ENCODE data around the gene CELA2A. TPM values are rescaled to one million over a fixed set of nuclear protein-coding genes. Genes with fewer than 3 reads are reported as not detected.

The CELA2A gene
- polyA plus RNA-seq, 1 of the 3 experiments (the other 2 are of a cell fraction): not detected

- POLR2A ChIA-PET: no interaction called here
- Histone ChIP-seq H3K4me1 (ENCODE audit: control insufficient read depth in 1 of 2, insufficient read depth in 2 of 2, low read depth in 1 of 2, low read length in 1 of 2) (no peaks in the 10 kb centered on the region), H3K9me2 (no peaks in the 10 kb centered on the region), H2AFZ (ENCODE audit: low read depth) (no peak overlapping the region), H3K79me2 (ENCODE audit: insufficient read depth) (no peaks in the 10 kb centered on the region), H3F3A (replicated peaks; ENCODE audit: insufficient read depth) (peaks cover 3% of the 10 kb centered on the region), H3K27ac (ENCODE audit: low read depth in 2 of 2, low read length in 1 of 2) (no peak overlapping the region), H3K36me3 (replicated peaks in 1 of 2; ENCODE audit: control insufficient read depth in 1 of 2, insufficient read depth in 2 of 2, low read length in 1 of 2) (peaks cover 0 to 2% of the 10 kb centered on the region in 2 experiments), H3K4me3 (ENCODE audit: low read depth in 2 of 2, low read length in 1 of 2) (no peak overlapping the region), H3K4me2 (no peak overlapping the region), H4K20me1 (ENCODE audit: insufficient read depth) (no peaks in the 10 kb centered on the region), H3K9ac (no peak overlapping the region), H3K9me3 (no peaks in the 10 kb centered on the region), H3K27me3 (ENCODE audit: insufficient read depth) (no peaks in the 10 kb centered on the region)
- TF ChIP-seq RAD21 (IDR thresholded peaks at IDR 0.05; ENCODE audit: low read length) (no peak), GATA2 (CRISPR knock-in tag; IDR thresholded peaks at IDR 0.05) (no peak), RFX5 (IDR thresholded peaks at IDR 0.05; ENCODE audit: low read length) (no peak), JUND (IDR thresholded peaks at IDR 0.05) (no peak), NFIC (IDR thresholded peaks at IDR 0.05; ENCODE audit: borderline replicate concordance) (no peak)
- TF ChIP-seq, protein P1, sequence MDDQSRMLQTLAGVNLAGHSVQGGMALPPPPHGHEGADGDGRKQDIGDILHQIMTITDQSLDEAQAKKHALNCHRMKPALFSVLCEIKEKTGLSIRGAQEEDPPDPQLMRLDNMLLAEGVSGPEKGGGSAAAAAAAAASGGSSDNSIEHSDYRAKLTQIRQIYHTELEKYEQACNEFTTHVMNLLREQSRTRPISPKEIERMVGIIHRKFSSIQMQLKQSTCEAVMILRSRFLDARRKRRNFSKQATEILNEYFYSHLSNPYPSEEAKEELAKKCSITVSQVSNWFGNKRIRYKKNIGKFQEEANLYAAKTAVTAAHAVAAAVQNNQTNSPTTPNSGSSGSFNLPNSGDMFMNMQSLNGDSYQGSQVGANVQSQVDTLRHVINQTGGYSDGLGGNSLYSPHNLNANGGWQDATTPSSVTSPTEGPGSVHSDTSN (IDR thresholded peaks at IDR 0.05): no peak
- CTCF ChIA-PET: interaction anchor here (4.4 kb wide), 1 partner anchor 111 kb away, joined by 30 read pairs; no protein-coding TSS in a partner anchor
- no peak for DNase-seq
- WGBS (ENCODE audit: low lambda C conversion rate): 92% methylated on average over 16 of the region's 17 CpGs
These were observed 21.1 kb upstream of the CELA2A start for GRCh38 chr1:15435239-15436077.

DNA sequence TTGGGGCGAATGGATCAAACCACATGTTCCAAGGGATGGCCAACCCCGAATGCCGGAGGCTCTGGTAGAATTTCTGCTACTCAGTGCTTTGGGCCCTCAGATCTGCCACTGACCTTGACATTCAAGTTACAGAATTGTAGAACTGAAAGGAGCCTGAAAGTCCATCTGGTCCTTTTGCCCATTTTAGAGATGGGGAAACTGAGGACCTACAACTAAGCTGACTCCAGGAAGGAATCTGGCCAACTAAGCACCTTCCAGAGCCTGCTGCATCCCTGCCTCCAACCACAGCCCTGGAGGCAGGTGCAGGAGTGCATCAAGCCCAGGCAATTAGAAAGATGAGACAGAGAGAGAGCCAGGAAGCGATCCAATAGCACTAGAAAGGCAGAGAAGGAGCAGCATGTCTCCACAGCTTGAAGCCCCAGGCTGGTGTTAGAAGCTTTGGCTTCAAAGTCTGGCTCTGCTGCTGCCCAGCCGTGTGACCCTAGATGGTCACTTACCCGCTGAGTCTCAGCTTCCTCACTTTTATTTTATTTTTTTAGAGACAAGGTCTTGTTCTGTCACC, 19.6 kb upstream of the CELA2A start:
- Histone ChIP-seq H2AFZ (ENCODE audit: low read depth) (no peak overlapping the region), H3K27ac (ENCODE audit: low read depth in 2 of 2, low read length in 1 of 2) (no peak overlapping the region), H3K4me1 (ENCODE audit: control insufficient read depth in 1 of 2, insufficient read depth in 2 of 2, low read depth in 1 of 2, low read length in 1 of 2) (no peaks in the 10 kb centered on the region), H3K27me3 (ENCODE audit: insufficient read depth) (no peaks in the 10 kb centered on the region), H3K9me2 (no peaks in the 10 kb centered on the region), H3K9me3 (no peaks in the 10 kb centered on the region), H3K36me3 (replicated peaks in 1 of 2; ENCODE audit: control insufficient read depth in 1 of 2, insufficient read depth in 2 of 2, low read length in 1 of 2) (no peaks in the 10 kb centered on the region), H4K20me1 (ENCODE audit: insufficient read depth) (no peaks in the 10 kb centered on the region), H3K4me2 (no peak overlapping the region), H3K4me3 (ENCODE audit: low read depth in 2 of 2, low read length in 1 of 2) (no peak overlapping the region), H3F3A (replicated peaks; ENCODE audit: insufficient read depth) (no peaks in the 10 kb centered on the region), H3K9ac (no peak overlapping the region), H3K79me2 (ENCODE audit: insufficient read depth) (no peaks in the 10 kb centered on the region)
- CTCF ChIA-PET: interaction anchor here (0.9 to 4.4 kb wide), 2 partner anchors 113 to 285 kb away, joined by 3 to 30 read pairs; no protein-coding TSS in a partner anchor
- 92% methylated on average over 6 of the region's 6 CpGs for WGBS (ENCODE audit: low lambda C conversion rate)
- POLR2A ChIA-PET: no interaction called here
- DNase-seq: no peak
- no peak for TF ChIP-seq NFIC (IDR thresholded peaks at IDR 0.05; ENCODE audit: borderline replicate concordance)

GRCh38 chr1:15439325-15439724, 17.2 kb upstream of the CELA2A start:
- DNase-seq: no peak
- no peaks in the 10 kb centered on the region for H3K9me3 ChIP-seq
- no peaks in the 10 kb centered on the region for H3F3A ChIP-seq (replicated peaks; ENCODE audit: insufficient read depth)
- H3K27me3 ChIP-seq (ENCODE audit: insufficient read depth): no peaks in the 10 kb centered on the region
- H3K4me2 ChIP-seq: no peak overlapping the region
- H3K9me2 ChIP-seq: no peaks in the 10 kb centered on the region
- no peaks in the 10 kb centered on the region for H3K36me3 ChIP-seq (replicated peaks in 1 of 2; ENCODE audit: control insufficient read depth in 1 of 2, insufficient read depth in 2 of 2, low read length in 1 of 2)
- no peaks in the 10 kb centered on the region for H4K20me1 ChIP-seq (ENCODE audit: insufficient read depth)
- no peaks in the 10 kb centered on the region for H3K79me2 ChIP-seq (ENCODE audit: insufficient read depth)
- POLR2A ChIA-PET: no interaction called here
- CTCF ChIA-PET: interaction anchor here (0.7 to 1.3 kb wide), 2 partner anchors 17 to 116 kb away, joined by 3 read pairs; no protein-coding TSS in a partner anchor
- no peaks in the 10 kb centered on the region; a peak in 1 of 4 replicates for H3K4me1 ChIP-seq (ENCODE audit: control insufficient read depth in 1 of 2, insufficient read depth in 2 of 2, low read depth in 1 of 2, low read length in 1 of 2)
- no peak overlapping the region for H3K4me3 ChIP-seq (ENCODE audit: low read depth in 2 of 2, low read length in 1 of 2)
- no peak overlapping the region for H2AFZ ChIP-seq (ENCODE audit: low read depth)
- no peak overlapping the region for H3K9ac ChIP-seq
- H3K27ac ChIP-seq (ENCODE audit: low read depth in 2 of 2, low read length in 1 of 2): no peak overlapping the region
- TF ChIP-seq, protein P1 (IDR thresholded peaks at IDR 0.05): no peak
- TF ChIP-seq JUND (IDR thresholded peaks at IDR 0.05) (no peak), SIN3A (IDR thresholded peaks at IDR 0.05; ENCODE audit: borderline replicate concordance, low read depth, low read length) (no peak), TAF1 (IDR thresholded peaks at IDR 0.05; ENCODE audit: borderline replicate concordance, low read depth, low read length) (no peak), NFIC (IDR thresholded peaks at IDR 0.05; ENCODE audit: borderline replicate concordance) (no peak), FOXM1 (IDR thresholded peaks at IDR 0.05; ENCODE audit: low read depth) (no peak), YY1 (IDR thresholded peaks at IDR 0.05; ENCODE audit: low read depth) (no peak), TCF12 (IDR thresholded peaks at IDR 0.05) (no peak), GABPA (IDR thresholded peaks at IDR 0.05; ENCODE audit: low read depth) (no peak), CHD2 (IDR thresholded peaks at IDR 0.05; ENCODE audit: low read length, partially characterized antibody) (no peak), EZH2phosphoT487 (IDR thresholded peaks at IDR 0.05; ENCODE audit: borderline replicate concordance, low read depth) (no peak), MXI1 (IDR thresholded peaks at IDR 0.05; ENCODE audit: low read depth, low read length) (no peak), FOSL2 (IDR thresholded peaks at IDR 0.05; ENCODE audit: borderline replicate concordance, low read depth) (no peak)
- TF ChIP-seq, protein P2, sequence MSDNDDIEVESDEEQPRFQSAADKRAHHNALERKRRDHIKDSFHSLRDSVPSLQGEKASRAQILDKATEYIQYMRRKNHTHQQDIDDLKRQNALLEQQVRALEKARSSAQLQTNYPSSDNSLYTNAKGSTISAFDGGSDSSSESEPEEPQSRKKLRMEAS (IDR thresholded peaks at IDR 0.05; ENCODE audit: low read depth): no peak
- TF ChIP-seq, protein P3, sequence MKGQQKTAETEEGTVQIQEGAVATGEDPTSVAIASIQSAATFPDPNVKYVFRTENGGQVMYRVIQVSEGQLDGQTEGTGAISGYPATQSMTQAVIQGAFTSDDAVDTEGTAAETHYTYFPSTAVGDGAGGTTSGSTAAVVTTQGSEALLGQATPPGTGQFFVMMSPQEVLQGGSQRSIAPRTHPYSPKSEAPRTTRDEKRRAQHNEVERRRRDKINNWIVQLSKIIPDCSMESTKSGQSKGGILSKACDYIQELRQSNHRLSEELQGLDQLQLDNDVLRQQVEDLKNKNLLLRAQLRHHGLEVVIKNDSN (IDR thresholded peaks at IDR 0.05; ENCODE audit: borderline replicate concordance, low read depth): no peak
- WGBS (ENCODE audit: low lambda C conversion rate): 91% methylated on average over 14 of the region's 14 CpGs

Measured in SK-N-SH (cell line).